HG02973 (cell line): ENCODE results near the gene MYH9.

Experiments
- ATAC-seq: cut with Tn5 transposase; IDR thresholded peaks from one replicate; pipeline ENCODE4 v1.9.1; 2021; ENCODE audit warnings: moderate library complexity; ENCODE audit not compliant: unreplicated experiment

The MYH9 gene

GRCh38 chr22:36234919-36235318 lies 152.8 kb downstream of the MYH9 start:
- no peak for ATAC-seq

- no peak for ATAC-seq
Observed at GRCh38 chr22:36234213-36234612, 153.6 kb downstream of the MYH9 start.

GRCh38 chr22:36233796-36234195 lies 154.0 kb downstream of the MYH9 start:
- ATAC-seq = no peak

- ATAC-seq = no peak
Observed at GRCh38 chr22:36232715-36233401, 154.9 kb downstream of the MYH9 start.
